ENCODE results near the gene TMEM59. TPM values are rescaled to one million over a fixed set of nuclear protein-coding genes. Genes with fewer than 3 reads are reported as not detected.

TMEM59 gene
- total and polyA plus RNA-seq, 2 donors: 185 to 233 TPM

- peaks cover 0 to 2% of the 10 kb centered on the region in 2 donors for H3K4me1 ChIP-seq (ENCODE audit: control insufficient read depth in 2 of 2, insufficient read depth in 2 of 2, low read length in 2 of 2)
- 96% methylated on average over 4 of the region's 4 CpGs for WGBS
- no peaks in the 10 kb centered on the region for H3K9me3 ChIP-seq (ENCODE audit: control insufficient read depth in 2 of 2, insufficient read depth in 1 of 2, low read length in 1 of 2)
- H3K36me3 ChIP-seq (ENCODE audit: control insufficient read depth in 2 of 2, insufficient read depth in 2 of 2, low read length in 1 of 2): peaks cover 13 to 14% of the 10 kb centered on the region in 2 donors
- DNase-seq (ENCODE audit: low read depth in 6 of 9, low spot score in 9 of 9): no peak
- H3K27ac ChIP-seq (ENCODE audit: low read depth in 1 of 2, low read length in 1 of 2): no peak overlapping the region
- H3K4me3 ChIP-seq (ENCODE audit: low read length in 2 of 2): no peak overlapping the region
- H3K27me3 ChIP-seq (ENCODE audit: control insufficient read depth in 2 of 2, insufficient read depth in 1 of 2, low read length in 1 of 2): no peaks in the 10 kb centered on the region
Measured at GRCh38 chr1:54094001-54094729, 41.2 kb upstream of the TMEM59 start.

- Histone ChIP-seq H3K27me3 (ENCODE audit: control insufficient read depth in 2 of 2, insufficient read depth in 1 of 2, low read length in 1 of 2) (no peaks in the 10 kb centered on the region), H3K9me3 (ENCODE audit: control insufficient read depth in 2 of 2, insufficient read depth in 1 of 2, low read length in 1 of 2) (no peaks in the 10 kb centered on the region), H3K36me3 (ENCODE audit: control insufficient read depth in 2 of 2, insufficient read depth in 2 of 2, low read length in 1 of 2) (peaks cover 5 to 9% of the 10 kb centered on the region in 2 donors), H3K4me1 (ENCODE audit: control insufficient read depth in 2 of 2, insufficient read depth in 2 of 2, low read length in 2 of 2) (no peaks in the 10 kb centered on the region), H3K4me3 (ENCODE audit: low read length in 2 of 2) (no peak overlapping the region), H3K27ac (ENCODE audit: low read depth in 1 of 2, low read length in 1 of 2) (no peak overlapping the region)
- no peak for DNase-seq (ENCODE audit: low read depth in 6 of 9, low spot score in 9 of 9)
- WGBS: 96% methylated on average over 3 of the region's 3 CpGs
Measured at GRCh38 chr1:54091666-54092065, 38.7 kb upstream of the TMEM59 start.

- peaks cover 0 to 3% of the 10 kb centered on the region in 2 donors for H3K36me3 ChIP-seq (ENCODE audit: control insufficient read depth in 2 of 2, insufficient read depth in 2 of 2, low read length in 1 of 2)
- H3K27me3 ChIP-seq (ENCODE audit: control insufficient read depth in 2 of 2, insufficient read depth in 1 of 2, low read length in 1 of 2): no peaks in the 10 kb centered on the region
- H3K4me3 ChIP-seq (ENCODE audit: low read length in 2 of 2): no peak overlapping the region
- H3K27ac ChIP-seq (ENCODE audit: low read depth in 1 of 2, low read length in 1 of 2): no peak overlapping the region
- H3K9me3 ChIP-seq (ENCODE audit: control insufficient read depth in 2 of 2, insufficient read depth in 1 of 2, low read length in 1 of 2): no peaks in the 10 kb centered on the region
- DNase-seq (ENCODE audit: low read depth in 6 of 9, low spot score in 9 of 9): no peak
- H3K4me1 ChIP-seq (ENCODE audit: control insufficient read depth in 2 of 2, insufficient read depth in 2 of 2, low read length in 2 of 2): no peaks in the 10 kb centered on the region
- WGBS: 98% methylated on average over 5 of the region's 5 CpGs
Measured at GRCh38 chr1:54088385-54088784, 35.4 kb upstream of the TMEM59 start.

- DNase-seq (ENCODE audit: low read depth in 6 of 9, low spot score in 9 of 9): no peak
- Histone ChIP-seq H3K36me3 (ENCODE audit: control insufficient read depth in 2 of 2, insufficient read depth in 2 of 2, low read length in 1 of 2) (peaks cover 0 to 3% of the 10 kb centered on the region in 2 donors), H3K27ac (ENCODE audit: low read depth in 1 of 2, low read length in 1 of 2) (no peak overlapping the region)
Measured at GRCh38 chr1:54086754-54087153, 33.8 kb upstream of the TMEM59 start.

DNA sequence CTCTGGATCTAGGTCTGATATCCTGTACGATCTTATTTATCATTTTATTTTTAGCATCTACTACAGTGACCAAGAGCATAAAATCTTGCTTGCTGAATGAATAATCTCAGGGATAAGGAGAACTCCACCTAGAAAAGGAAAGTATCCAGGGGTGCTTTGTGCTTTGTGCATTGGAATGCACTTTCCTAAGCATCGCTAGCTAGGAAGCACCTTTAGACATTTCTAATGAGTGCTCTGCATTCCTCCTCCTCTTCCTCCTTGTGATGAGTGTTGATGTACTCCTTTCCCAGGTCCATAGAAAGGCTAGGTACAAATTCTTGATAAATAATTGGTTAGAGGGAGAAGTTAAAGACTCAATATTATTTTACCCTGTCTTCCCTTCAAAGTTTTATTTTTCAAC, 31.8 kb upstream of the TMEM59 start:
- no peaks in the 10 kb centered on the region for H3K9me3 ChIP-seq (ENCODE audit: control insufficient read depth in 2 of 2, insufficient read depth in 1 of 2, low read length in 1 of 2)
- no peak for DNase-seq (ENCODE audit: low read depth in 6 of 9, low spot score in 9 of 9)
- H3K4me1 ChIP-seq (ENCODE audit: control insufficient read depth in 2 of 2, insufficient read depth in 2 of 2, low read length in 2 of 2): no peaks in the 10 kb centered on the region
- H3K27ac ChIP-seq (ENCODE audit: low read depth in 1 of 2, low read length in 1 of 2): no peak overlapping the region
- WGBS: 97% methylated on average over 2 of the region's 2 CpGs
- peaks cover 0 to 5% of the 10 kb centered on the region in 2 donors for H3K36me3 ChIP-seq (ENCODE audit: control insufficient read depth in 2 of 2, insufficient read depth in 2 of 2, low read length in 1 of 2)
- H3K27me3 ChIP-seq (ENCODE audit: control insufficient read depth in 2 of 2, insufficient read depth in 1 of 2, low read length in 1 of 2): no peaks in the 10 kb centered on the region
- H3K4me3 ChIP-seq (ENCODE audit: low read length in 2 of 2): no peak overlapping the region

More at GRCh38 chr1:54086754-54087153, 33.8 kb upstream of the TMEM59 start:
- H3K27me3 ChIP-seq (ENCODE audit: control insufficient read depth in 2 of 2, insufficient read depth in 1 of 2, low read length in 1 of 2): no peaks in the 10 kb centered on the region
- WGBS: 95% methylated on average over 1 of the region's 1 CpG
- H3K4me1 ChIP-seq (ENCODE audit: control insufficient read depth in 2 of 2, insufficient read depth in 2 of 2, low read length in 2 of 2): no peaks in the 10 kb centered on the region
- H3K4me3 ChIP-seq (ENCODE audit: low read length in 2 of 2): no peak overlapping the region
- no peaks in the 10 kb centered on the region for H3K9me3 ChIP-seq (ENCODE audit: control insufficient read depth in 2 of 2, insufficient read depth in 1 of 2, low read length in 1 of 2)

DNA sequence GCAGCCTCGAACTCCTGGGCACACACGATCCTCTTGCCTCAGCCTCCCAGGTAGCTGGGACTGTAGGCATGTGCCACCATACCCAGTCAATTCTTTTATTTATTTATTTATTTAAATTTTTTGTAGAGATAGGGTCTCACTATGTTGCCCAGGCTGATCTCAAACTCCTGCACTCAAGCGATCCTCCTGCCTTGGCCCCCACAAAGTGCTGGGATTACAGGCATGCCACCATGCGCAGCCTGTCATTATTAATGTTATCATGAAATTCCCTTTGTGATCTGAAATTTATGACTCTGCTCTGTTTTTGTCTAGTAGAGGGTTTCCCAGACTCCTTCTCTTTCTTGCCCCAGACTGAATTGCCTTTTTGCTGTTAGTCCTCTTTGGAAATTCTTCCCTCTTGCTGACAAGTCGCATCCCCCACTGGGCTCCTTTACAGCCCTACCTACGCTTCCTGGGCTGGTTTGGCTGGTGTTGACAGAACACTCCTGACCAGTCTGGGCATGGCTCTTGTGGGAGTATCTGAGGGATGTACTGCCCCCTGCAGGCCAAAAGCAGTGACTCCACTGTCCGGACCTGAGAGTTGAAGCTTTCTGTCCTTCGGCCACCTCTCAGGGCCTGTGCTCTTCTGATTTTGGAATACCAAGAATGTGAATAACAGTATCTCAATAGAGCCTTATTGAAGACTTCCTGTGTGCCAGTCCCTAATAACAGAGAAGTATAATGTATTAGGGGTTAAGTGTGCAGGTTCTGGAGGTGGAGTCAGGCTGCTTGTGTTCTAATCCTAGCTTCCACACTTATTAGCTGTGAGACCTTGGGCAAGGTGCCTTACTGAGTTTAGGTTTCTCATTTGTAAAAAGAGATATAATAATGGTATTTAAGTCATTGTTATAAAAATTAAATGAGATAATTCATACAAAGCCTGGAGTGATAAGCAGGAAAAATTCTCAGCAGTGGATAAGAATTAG, 28.6 kb upstream of the TMEM59 start:
- H3K27ac ChIP-seq (ENCODE audit: low read depth in 1 of 2, low read length in 1 of 2): no peak overlapping the region
- H3K9me3 ChIP-seq (ENCODE audit: control insufficient read depth in 2 of 2, insufficient read depth in 1 of 2, low read length in 1 of 2): no peaks in the 10 kb centered on the region
- DNase-seq (ENCODE audit: low read depth in 6 of 9, low spot score in 9 of 9): peak in 7 of 9 donors; percentile 8 to 55 (median 30)
- H3K27me3 ChIP-seq (ENCODE audit: control insufficient read depth in 2 of 2, insufficient read depth in 1 of 2, low read length in 1 of 2): no peaks in the 10 kb centered on the region
- H3K36me3 ChIP-seq (ENCODE audit: control insufficient read depth in 2 of 2, insufficient read depth in 2 of 2, low read length in 1 of 2): peaks cover 0 to 12% of the 10 kb centered on the region in 2 donors
- H3K4me1 ChIP-seq (ENCODE audit: control insufficient read depth in 2 of 2, insufficient read depth in 2 of 2, low read length in 2 of 2): no peaks in the 10 kb centered on the region
- no peak overlapping the region for H3K4me3 ChIP-seq (ENCODE audit: low read length in 2 of 2)
- WGBS: 96% methylated on average over 8 of the region's 8 CpGs

- H3K9me3 ChIP-seq (ENCODE audit: control insufficient read depth in 2 of 2, insufficient read depth in 1 of 2, low read length in 1 of 2): no peaks in the 10 kb centered on the region
- no peak overlapping the region for H3K4me3 ChIP-seq (ENCODE audit: low read length in 2 of 2)
- no peaks in the 10 kb centered on the region for H3K4me1 ChIP-seq (ENCODE audit: control insufficient read depth in 2 of 2, insufficient read depth in 2 of 2, low read length in 2 of 2)
- H3K36me3 ChIP-seq (ENCODE audit: control insufficient read depth in 2 of 2, insufficient read depth in 2 of 2, low read length in 1 of 2): peaks cover 0 to 12% of the 10 kb centered on the region in 2 donors
- H3K27me3 ChIP-seq (ENCODE audit: control insufficient read depth in 2 of 2, insufficient read depth in 1 of 2, low read length in 1 of 2): no peaks in the 10 kb centered on the region
- H3K27ac ChIP-seq (ENCODE audit: low read depth in 1 of 2, low read length in 1 of 2): no peak overlapping the region
- no peak for DNase-seq (ENCODE audit: low read depth in 6 of 9, low spot score in 9 of 9)
- 96% methylated on average over 2 of the region's 2 CpGs for WGBS
Measured at GRCh38 chr1:54080598-54081049, 27.6 kb upstream of the TMEM59 start.

GRCh38 chr1:54077359-54077758, 24.4 kb upstream of the TMEM59 start:
- Histone ChIP-seq H3K4me1 (ENCODE audit: control insufficient read depth in 2 of 2, insufficient read depth in 2 of 2, low read length in 2 of 2) (no peaks in the 10 kb centered on the region), H3K27ac (ENCODE audit: low read depth in 1 of 2, low read length in 1 of 2) (no peak overlapping the region), H3K9me3 (ENCODE audit: control insufficient read depth in 2 of 2, insufficient read depth in 1 of 2, low read length in 1 of 2) (no peaks in the 10 kb centered on the region), H3K36me3 (ENCODE audit: control insufficient read depth in 2 of 2, insufficient read depth in 2 of 2, low read length in 1 of 2) (peaks cover 0 to 19% of the 10 kb centered on the region in 2 donors), H3K4me3 (ENCODE audit: low read length in 2 of 2) (no peak overlapping the region), H3K27me3 (ENCODE audit: control insufficient read depth in 2 of 2, insufficient read depth in 1 of 2, low read length in 1 of 2) (no peaks in the 10 kb centered on the region)
- no peak for DNase-seq (ENCODE audit: low read depth in 6 of 9, low spot score in 9 of 9)
